Ovary (tissue), 10 donors: ENCODE results near the gene SPTA1. TPM values are rescaled to one million over a fixed set of nuclear protein-coding genes. Genes with fewer than 3 reads are reported as not detected.

Experiments
- DNase-seq, 5 donors: peaks; one replicate each; pipeline ENCODE4 v3.0.0-alpha.2; 2019 to 2020
- H3K27ac ChIP-seq, 2 donors: fragments of 200-600 bp; one replicate each; pipeline versions ENCODE4 v1.5.1 to v1.8.0; 2019 to 2022
- H3K27me3 ChIP-seq: fragments of 200-600 bp; one replicate; pipeline ENCODE4 v1.8.0; 2022
- H3K36me3 ChIP-seq: fragments of 200-600 bp; sonication (generic); one replicate; pipeline ENCODE4 v1.5.1; 2019
- H3K4me1 ChIP-seq: one replicate; pipeline ENCODE4 v1.8.1; 2013; ENCODE audit warnings: mild to moderate bottlenecking, moderate library complexity; ENCODE audit not compliant: insufficient read depth
- H3K4me3 ChIP-seq: fragments of 200-600 bp; sonication (generic); one replicate; pipeline ENCODE4 v1.5.1; 2017
- H3K9me3 ChIP-seq, 2 donors: fragments of 200-600 bp in 1 of 2; sonication (generic) in 1 of 2; one replicate each; pipeline versions ENCODE4 v1.5.1 to v1.8.1; 2013 to 2019; ENCODE audit warnings: mild to moderate bottlenecking in 1 of 2, moderate library complexity in 1 of 2
- EP300 ChIP-seq: sonication (generic); formaldehyde crosslinking; IDR thresholded peaks from one replicate; pipeline ENCODE4 v1.6.1; 2017; ENCODE audit warnings: antibody characterized with exemption
- POLR2A ChIP-seq: fragments of 450-650 bp; IDR thresholded peaks from one replicate; pipeline ENCODE4 v1.6.1; 2017; ENCODE audit warnings: antibody characterized with exemption, mild to moderate bottlenecking, moderate library complexity
- WGBS, 3 donors: extraction: QIAGEN DNeasy Blood & Tissue Kit in 1 of 3; methylation state at CpG; one replicate each; pipeline versions ENCODE4 v1.1.5 to v1.1.7; 2013 to 2017; 5-methylcytosine and 5-hydroxymethylcytosine counted together
- intact Hi-C, 4 donors: fragments of 100-400 bp; cut with DNase I; formaldehyde crosslinking; loops; one replicate each; pipeline versions ENCODE4 v1.11.0 to v1.15.1; 2022 to 2023
- long read RNA-seq, 3 donors: library from polyadenylated mRNA in 2 of 3; unstranded in 2 of 3; transcript quantifications; one replicate each; pipeline ENCODE4 v2.0.0 and lab custom pipeline, GENCODE V29; 2021 to 2026
- polyA plus RNA-seq, 2 donors: library from polyadenylated mRNA; stranded (reverse); fragments of 200-250 nt in 1 of 2; fragments of 350-450 nt in 1 of 2; fragmentation: Illumina TruSeq in 1 of 2; extraction: RNeasy Lipid Tissue Mini Kit (QIAGEN cat#74804) in 1 of 2; gene quantifications; one replicate each; pipeline ENCODE4 v1.2.3, GENCODE V29; 2013 to 2014
- total RNA-seq, 7 donors: library from RNA; depleted of rRNA in 2 of 7; stranded (reverse); fragments of >200 nt in 2 of 7; fragmentation: NEBNext Ultra II Directional in 3 of 7; extraction: Animal tissue kit (Norgen Biotek cat#: 25700) in 3 of 7; gene quantifications; one replicate each; pipeline versions ENCODE4 v1.1.0 to v1.2.4, GENCODE V29; 2016 to 2023
- TF ChIP-seq, protein P1 (sequence below), 3 donors: fragments of 450-650 bp in 2 of 3; fragments of 200-600 bp in 1 of 3; IDR thresholded peaks; one replicate each; pipeline versions ENCODE4 v1.5.1 to v1.8.0; 2016 to 2022; ENCODE audit warnings: antibody characterized with exemption in 3 of 3, mild to moderate bottlenecking in 1 of 3
- donor health status: DM: no; HTN: no; CAD: no; lungs with moderate emphysema.
- donor health status: DM: no; HTN: no; CAD: no.
- donor health status: Bipolar disorder and iron deficiency.
- donor health status: DM: yes; HTN: yes; CAD: no.
- donor health status: DM: no; HTN: no; CAD: no.
- donor health status: DM: yes; HTN: yes; CAD: no.

Gene SPTA1
- total RNA-seq = 1 to 10 TPM in 1 of 7 donors, under 1 TPM in 4, not detected in 2; 0.10 to 1.8 (median 0.23) TPM
- under 1 TPM; 0.07 to 0.17 TPM for polyA plus RNA-seq
- long read RNA-seq, donor 1 = 0 reads
- long read RNA-seq, donor 2 = 0 reads
- long read RNA-seq, donor 3 = 0 reads

DNA sequence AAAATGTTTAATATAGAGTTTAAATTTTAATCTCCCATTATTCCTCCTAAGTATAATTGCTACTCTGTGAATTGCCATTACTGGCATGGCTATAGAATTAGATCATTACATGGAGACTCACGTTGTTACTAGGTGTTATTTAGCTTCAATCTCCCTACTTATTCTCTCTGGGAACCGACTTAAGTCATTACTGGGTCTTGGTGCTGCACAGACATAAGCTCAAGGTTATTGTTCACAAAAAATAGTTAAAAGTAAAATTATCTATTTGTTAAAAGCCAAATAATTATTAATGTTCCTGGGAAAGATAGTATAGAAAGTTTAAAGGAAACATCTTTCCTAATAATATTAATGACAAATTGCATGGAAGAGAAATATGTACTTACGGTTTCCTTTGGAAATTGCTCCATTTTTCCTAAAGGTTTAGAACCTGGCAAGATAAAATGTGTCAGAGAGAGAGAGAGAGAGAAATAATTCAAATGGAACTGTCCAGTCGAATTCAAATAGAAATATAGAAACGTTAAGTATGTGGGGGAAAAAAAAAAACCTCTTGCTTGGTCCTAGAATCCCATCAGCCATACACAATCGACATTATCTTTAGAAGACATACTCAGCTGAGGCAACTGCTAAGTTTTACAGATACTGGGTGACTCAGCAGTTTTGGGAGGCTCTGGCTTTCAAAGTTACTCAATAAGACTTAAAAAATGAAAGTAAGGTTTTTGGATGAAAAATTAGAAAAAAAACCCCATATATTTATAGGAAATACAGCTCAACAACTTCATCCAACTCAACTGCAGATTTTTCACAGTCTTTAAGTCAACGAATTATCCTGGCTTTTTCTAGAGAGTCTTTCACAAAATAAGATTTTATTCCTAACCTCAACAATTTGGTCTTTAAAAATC is at the start of gene SPTA1:
Gene SPTA1, minus strand, starts transcription at position 605 of the 899 bp plus-strand sequence. Its CDS starts 198 bp downstream, at position 407.
- Histone ChIP-seq H3K27ac (no peak within 1 kb of the TSS), H3K4me3 (no peak within 1 kb of the TSS), H3K27me3 (no peaks in the 10 kb centered on the region), H3K4me1 (no peaks in the 10 kb centered on the region), H3K36me3 (no peaks in the 10 kb centered on the region), H3K9me3 (no peaks in the 10 kb centered on the region)
- 37 to 39% (median 39%) methylated on average over 7 of the region's 7 CpGs for WGBS, 3 donors
- no peak for DNase-seq
- no peak for TF ChIP-seq POLR2A
- TF ChIP-seq EP300 = no peak
- TF ChIP-seq, protein P1, sequence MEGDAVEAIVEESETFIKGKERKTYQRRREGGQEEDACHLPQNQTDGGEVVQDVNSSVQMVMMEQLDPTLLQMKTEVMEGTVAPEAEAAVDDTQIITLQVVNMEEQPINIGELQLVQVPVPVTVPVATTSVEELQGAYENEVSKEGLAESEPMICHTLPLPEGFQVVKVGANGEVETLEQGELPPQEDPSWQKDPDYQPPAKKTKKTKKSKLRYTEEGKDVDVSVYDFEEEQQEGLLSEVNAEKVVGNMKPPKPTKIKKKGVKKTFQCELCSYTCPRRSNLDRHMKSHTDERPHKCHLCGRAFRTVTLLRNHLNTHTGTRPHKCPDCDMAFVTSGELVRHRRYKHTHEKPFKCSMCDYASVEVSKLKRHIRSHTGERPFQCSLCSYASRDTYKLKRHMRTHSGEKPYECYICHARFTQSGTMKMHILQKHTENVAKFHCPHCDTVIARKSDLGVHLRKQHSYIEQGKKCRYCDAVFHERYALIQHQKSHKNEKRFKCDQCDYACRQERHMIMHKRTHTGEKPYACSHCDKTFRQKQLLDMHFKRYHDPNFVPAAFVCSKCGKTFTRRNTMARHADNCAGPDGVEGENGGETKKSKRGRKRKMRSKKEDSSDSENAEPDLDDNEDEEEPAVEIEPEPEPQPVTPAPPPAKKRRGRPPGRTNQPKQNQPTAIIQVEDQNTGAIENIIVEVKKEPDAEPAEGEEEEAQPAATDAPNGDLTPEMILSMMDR (IDR thresholded peaks at IDR 0.05) = no peak
- intact Hi-C loops = no loop called here

DNA sequence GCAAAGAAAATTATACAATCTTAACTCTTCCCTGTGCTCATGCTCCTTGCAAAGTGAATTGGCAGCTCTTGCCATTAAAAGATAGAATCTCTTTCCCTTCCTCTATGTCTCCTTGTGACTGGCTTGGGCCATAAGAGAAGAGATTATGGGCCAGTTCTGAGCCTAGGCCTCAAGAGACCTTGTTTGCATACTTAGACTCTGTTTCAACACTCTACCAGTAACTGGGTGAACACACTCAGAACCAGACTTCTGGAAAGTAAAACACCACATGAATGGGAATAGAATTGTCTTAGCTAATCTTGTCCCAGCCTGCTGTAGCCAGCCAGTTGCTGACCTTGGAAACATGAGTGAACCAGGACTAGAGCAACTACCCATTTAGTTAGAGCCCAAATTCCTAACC is 49.3 kb upstream of the SPTA1 start:
- Histone ChIP-seq H3K27ac (no peak overlapping the region), H3K4me3 (no peak overlapping the region), H3K27me3 (no peaks in the 10 kb centered on the region), H3K4me1 (no peaks in the 10 kb centered on the region), H3K9me3 (no peaks in the 10 kb centered on the region), H3K36me3 (no peaks in the 10 kb centered on the region)
- TF ChIP-seq EP300 (no peak), POLR2A (no peak)
- TF ChIP-seq, protein P1 (IDR thresholded peaks at IDR 0.05) = no peak
- no peak for DNase-seq
- intact Hi-C loops = no loop called here

DNA sequence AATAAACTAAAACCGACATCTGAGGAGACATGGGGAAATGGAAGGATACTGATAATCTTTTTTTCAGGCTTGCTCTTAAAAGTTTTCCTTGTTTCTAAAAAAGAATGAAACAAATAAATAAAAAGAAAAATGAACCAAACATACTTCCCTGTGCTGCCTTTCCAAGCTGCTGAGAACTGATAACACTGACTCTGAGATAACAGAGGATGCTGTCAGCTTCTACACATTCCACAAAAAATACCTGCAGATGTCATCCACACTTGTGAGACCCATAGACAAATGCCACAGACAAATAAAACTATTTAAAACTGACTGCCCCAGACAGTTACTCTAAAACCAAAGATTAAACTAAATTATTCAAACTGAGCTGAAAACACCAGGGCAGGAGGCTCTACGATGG is 46.0 kb upstream of the SPTA1 start:
- DNase-seq = no peak
- H3K9me3 ChIP-seq = no peaks in the 10 kb centered on the region
- no peak for TF ChIP-seq EP300
- no peak for TF ChIP-seq POLR2A
- TF ChIP-seq, protein P1 (IDR thresholded peaks at IDR 0.05) = no peak
- no peak overlapping the region for H3K4me3 ChIP-seq
- H3K27me3 ChIP-seq = no peaks in the 10 kb centered on the region
- intact Hi-C loops = no loop called here
- H3K4me1 ChIP-seq = no peaks in the 10 kb centered on the region
- no peak overlapping the region for H3K27ac ChIP-seq
- no peaks in the 10 kb centered on the region for H3K36me3 ChIP-seq
- 52 to 57% (median 56%) methylated on average over 2 of the region's 2 CpGs for WGBS, 3 donors

DNA sequence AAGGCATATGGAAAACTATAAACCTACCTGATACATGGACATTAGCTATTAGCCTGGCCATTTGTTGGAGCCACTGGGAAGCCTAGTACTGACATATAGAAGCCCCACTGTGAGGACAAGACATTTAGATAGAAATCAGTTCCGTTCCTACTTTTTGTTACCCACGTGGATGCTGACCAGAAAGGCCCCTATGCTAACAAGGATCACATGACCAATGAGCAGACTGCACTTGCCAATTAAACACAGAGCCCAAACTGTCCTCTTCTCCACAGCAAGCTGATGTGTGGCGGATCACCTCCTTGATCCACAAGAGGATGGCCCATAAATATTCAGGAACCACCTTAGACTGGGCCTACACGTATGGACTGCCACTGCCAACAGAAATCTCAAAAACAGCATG is 45.2 kb upstream of the SPTA1 start:
- Histone ChIP-seq H3K27me3 (no peaks in the 10 kb centered on the region), H3K9me3 (no peaks in the 10 kb centered on the region), H3K4me3 (no peak overlapping the region), H3K27ac (no peak overlapping the region), H3K4me1 (no peaks in the 10 kb centered on the region), H3K36me3 (no peaks in the 10 kb centered on the region)
- TF ChIP-seq POLR2A (no peak), EP300 (no peak)
- DNase-seq = no peak
- intact Hi-C loops = no loop called here
- 85 to 96% (median 89%) methylated on average over 4 of the region's 4 CpGs for WGBS, 3 donors

DNA sequence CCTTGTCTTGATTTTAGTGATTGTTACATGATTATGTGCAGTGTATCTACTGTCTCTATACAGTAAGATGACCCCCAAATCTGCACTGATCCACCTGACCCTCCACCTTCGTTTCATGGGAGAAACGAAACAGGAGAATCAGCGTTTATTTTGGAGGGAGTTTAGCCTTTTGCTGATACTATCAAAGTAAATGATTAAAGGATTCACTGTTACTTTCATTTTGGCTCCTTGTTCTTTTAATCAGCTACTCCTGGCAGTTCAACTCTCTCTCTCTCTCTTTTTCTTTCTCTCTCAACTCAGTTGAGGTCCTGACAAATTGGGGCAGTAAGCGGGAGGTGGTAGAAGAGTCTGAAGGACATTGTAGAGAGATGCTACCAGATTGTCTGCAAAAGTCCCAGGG is 43.9 kb upstream of the SPTA1 start:
- intact Hi-C loops = no loop called here
- 75 to 78% (median 75%) methylated on average over 4 of the region's 4 CpGs for WGBS, 3 donors
- no peak for DNase-seq
- H3K36me3 ChIP-seq = no peaks in the 10 kb centered on the region
- no peaks in the 10 kb centered on the region for H3K9me3 ChIP-seq
- no peaks in the 10 kb centered on the region for H3K27me3 ChIP-seq
- H3K27ac ChIP-seq = no peak overlapping the region
- TF ChIP-seq EP300 = no peak
- no peak for TF ChIP-seq POLR2A
- TF ChIP-seq, protein P1 (IDR thresholded peaks at IDR 0.05) = no peak
- no peak overlapping the region for H3K4me3 ChIP-seq
- H3K4me1 ChIP-seq = no peaks in the 10 kb centered on the region
